ENCODE measurements around the gene UBE2Q1.

- TF ChIP-seq GATA2 (IDR thresholded peaks at IDR 0.05; ENCODE audit: low read depth, low read length) (no peak), GATA3 (IDR thresholded peaks at IDR 0.05; ENCODE audit: low read depth, low read length) (no peak)
Measured at GRCh38 chr1:154519591-154519991, 38.9 kb downstream of the UBE2Q1 start.
